ENCODE data around the gene SLC5A6. TPM values are rescaled to one million over a fixed set of nuclear protein-coding genes. Genes with fewer than 3 reads are reported as not detected.

The SLC5A6 gene
- total and polyA plus RNA-seq, 2 of the 8 experiments (the other 6 are each of a cell fraction or from before 2014, with no cell fraction given) = 118 to 183 TPM

DNA sequence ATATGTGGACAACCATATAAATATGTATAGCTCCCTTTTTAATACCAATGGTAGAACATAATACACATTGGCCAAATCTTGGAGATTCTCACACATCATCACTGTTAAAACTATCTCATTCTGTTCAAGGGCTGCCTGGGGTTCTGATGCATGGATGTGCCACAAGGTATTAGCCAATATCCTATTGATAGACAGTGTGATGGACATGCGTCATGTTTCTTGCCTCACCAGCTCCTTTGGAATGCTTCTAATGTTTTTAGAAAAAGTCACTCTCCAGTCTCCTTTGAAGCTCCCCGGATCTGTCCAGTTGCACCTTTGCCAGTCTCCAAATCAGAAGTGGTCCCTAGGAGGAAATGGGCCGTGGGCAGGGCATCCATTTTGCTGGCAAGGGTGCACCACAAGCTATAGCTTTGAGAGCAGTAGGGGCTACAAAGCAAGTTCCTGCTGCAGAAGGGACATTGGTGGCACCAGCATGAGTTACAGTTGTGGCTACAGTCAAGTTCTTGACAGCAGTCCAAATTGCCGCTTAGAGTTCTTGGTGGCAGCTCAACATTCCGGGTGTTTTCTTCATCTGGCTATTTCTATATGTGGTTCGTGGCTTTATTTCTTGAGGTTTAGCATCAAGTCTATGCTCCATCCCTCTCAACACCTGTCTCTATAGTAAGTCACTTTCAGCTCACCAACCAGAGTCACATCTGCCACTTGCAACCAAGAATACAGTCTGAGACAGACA lies 25.3 kb downstream of the SLC5A6 start:
- no peak overlapping the region for H3K4me2 ChIP-seq (ENCODE audit: insufficient read depth in 1 of 2, low read depth in 2 of 2, low read length in 2 of 2)
- no peak overlapping the region for H2AK5ac ChIP-seq (ENCODE audit: low read depth, low read length)
- H3K23ac ChIP-seq (ENCODE audit: insufficient read length) = no peak overlapping the region
- no peaks in the 10 kb centered on the region for H3K23me2 ChIP-seq (ENCODE audit: low read depth, low read length)
- H2BK15ac ChIP-seq (ENCODE audit: low read length) = no peak overlapping the region
- no peak overlapping the region for H4K91ac ChIP-seq (replicated peaks; ENCODE audit: insufficient read length, low read length)
- FAIRE-seq (no peak), DNase-seq (ENCODE audit: low read depth in 1 of 2, low spot score in 2 of 2) (no peak)
- ChIA-PET POLR2A (ENCODE audit: partially characterized antibody) (interaction anchor here (0.6 to 2.5 kb wide), 4 partner anchors 10 to 63 kb away, joined by 3 to 8 read pairs (median 3); partner anchors contain the start of gene ABHD1), CTCF (ENCODE audit: partially characterized antibody) (interaction anchor here (0.7 to 5.1 kb wide), 8 partner anchors 15 to 86 kb away, joined by 3 to 38 read pairs (median 4); no protein-coding TSS in a partner anchor)
- no peak overlapping the region for H3K9ac ChIP-seq (replicated peaks in 1 of 4; ENCODE audit: extremely low read depth in 1 of 4, low read depth in 3 of 4, low read length in 3 of 4)
- no peak overlapping the region for H2BK12ac ChIP-seq (ENCODE audit: low read depth, low read length)
- H3K79me1 ChIP-seq (ENCODE audit: low read depth, low read length) = no peaks in the 10 kb centered on the region
- H3K9me3 ChIP-seq (ENCODE audit: insufficient read depth in 2 of 2, low read depth in 1 of 2, low read length in 1 of 2) = no peaks in the 10 kb centered on the region
- H2BK120ac ChIP-seq (replicated peaks; ENCODE audit: low read depth, low read length) = no peak overlapping the region
- H3K36me3 ChIP-seq (ENCODE audit: control insufficient read depth in 2 of 4, insufficient read depth in 4 of 4, low read length in 3 of 4) = no peaks in the 10 kb centered on the region
- H3K27me3 ChIP-seq (replicated peaks in 1 of 4; ENCODE audit: control insufficient read depth in 3 of 4, extremely low read depth in 1 of 4, insufficient read depth in 3 of 4, low read length in 3 of 4) = no peaks in the 10 kb centered on the region
- no peak overlapping the region for H3K4ac ChIP-seq (replicated peaks; ENCODE audit: insufficient read length, low read depth, low read length)
- no peak overlapping the region for H2BK20ac ChIP-seq (ENCODE audit: low read length)
- no peak overlapping the region for H3K14ac ChIP-seq (ENCODE audit: insufficient read length)
- no peaks in the 10 kb centered on the region for H3K79me2 ChIP-seq (ENCODE audit: control insufficient read depth in 1 of 2, insufficient read depth in 2 of 2, low read length in 2 of 2)
- no peak overlapping the region; the same call in 1 of the 2 replicates for H4K8ac ChIP-seq (ENCODE audit: extremely low read depth, insufficient read depth, low read length)
- H3K18ac ChIP-seq (ENCODE audit: extremely low read depth, low read length) = no peak overlapping the region
- H3K27ac ChIP-seq (ENCODE audit: low read depth, low read length) = no peak overlapping the region
- H3K4me1 ChIP-seq (replicated peaks in 1 of 4; ENCODE audit: control insufficient read depth in 3 of 4, insufficient read depth in 4 of 4, low read length in 3 of 4) = no peaks in the 10 kb centered on the region
- H4K5ac ChIP-seq (ENCODE audit: insufficient read length, low read depth, low read length) = no peak overlapping the region
- H2AFZ ChIP-seq (ENCODE audit: low read length) = no peak overlapping the region
- no peaks in the 10 kb centered on the region for H4K20me1 ChIP-seq (replicated peaks in 1 of 2; ENCODE audit: control insufficient read depth in 1 of 2, insufficient read depth in 2 of 2, low read length in 2 of 2)
- H2BK5ac ChIP-seq (ENCODE audit: low read depth, low read length) = no peak overlapping the region
- H3K4me3 ChIP-seq (ENCODE audit: extremely low read depth in 1 of 4, insufficient read depth in 2 of 4, low read depth in 3 of 4, low read length in 4 of 4) = no peak overlapping the region
- WGBS, 2 experiments (ENCODE audit: extremely low coverage in 1 of 2, insufficient coverage in 1 of 2, insufficient read length in 1 of 2, insufficient replicate concordance in 2 of 2, low coverage in 1 of 2, low lambda C conversion rate in 2 of 2, missing lambda C conversion rate in 1 of 2) = 73% methylated on average over 6 of the region's 6 CpGs; no CpG with 5 or more reads in 1 of the 2 experiments
- H3K56ac ChIP-seq (replicated peaks; ENCODE audit: insufficient read length, low read depth, low read length) = no peak overlapping the region
- TF ChIP-seq KDM4A (IDR thresholded peaks at IDR 0.05; ENCODE audit: low read depth, low read length, severe bottlenecking) (no peak), ZNF274 (IDR thresholded peaks at IDR 0.05; ENCODE audit: borderline replicate concordance, extremely low read depth, low read length) (no peak), GTF2F1 (IDR thresholded peaks at IDR 0.05; ENCODE audit: borderline replicate concordance, low read depth, low read length) (no peak), RXRA (IDR thresholded peaks at IDR 0.05; ENCODE audit: insufficient read depth, low read depth, low read length) (no peak), JUND (IDR thresholded peaks at IDR 0.05; ENCODE audit: low read length) (no peak), HDAC2 (IDR thresholded peaks at IDR 0.05; ENCODE audit: borderline replicate concordance in 1 of 2, low read depth in 2 of 2, low read length in 2 of 2) (no peak), CTBP2 (IDR thresholded peaks at IDR 0.05; ENCODE audit: borderline replicate concordance, insufficient read depth, insufficient read length, low read length) (no peak), SRF (IDR thresholded peaks at IDR 0.05; ENCODE audit: low read depth, low read length) (no peak), RAD21 (IDR thresholded peaks at IDR 0.05 in 1 of 2, conservative IDR thresholded peaks at IDR 0.05 in 1 of 2; ENCODE audit: low read depth in 2 of 2, low read length in 2 of 2) (no peak), SIRT6 (IDR thresholded peaks at IDR 0.05; ENCODE audit: low read length) (no peak), MAFK (IDR thresholded peaks at IDR 0.05; ENCODE audit: low read depth, low read length) (no peak), KDM5A (IDR thresholded peaks at IDR 0.05; ENCODE audit: low read length) (no peak)
